NCI-H82 (cell line): ENCODE measurements around the gene MR1.

Experiments
- DNase-seq: peaks from one replicate; lab custom pipeline; 2025; lab: John Stamatoyannopoulos, UW

MR1 gene

GRCh38 chr1:181033799-181034451 is at the start of gene MR1:
TSS of gene MR1 (plus strand) at chr1:181033983. CDS start at chr1:181034008, 25 bp downstream.
- DNase-seq: peak; percentile 56

GRCh38 chr1:180988253-180988752 is 45.5 kb upstream of the MR1 start:
- DNase-seq: peak; percentile 38

DNA sequence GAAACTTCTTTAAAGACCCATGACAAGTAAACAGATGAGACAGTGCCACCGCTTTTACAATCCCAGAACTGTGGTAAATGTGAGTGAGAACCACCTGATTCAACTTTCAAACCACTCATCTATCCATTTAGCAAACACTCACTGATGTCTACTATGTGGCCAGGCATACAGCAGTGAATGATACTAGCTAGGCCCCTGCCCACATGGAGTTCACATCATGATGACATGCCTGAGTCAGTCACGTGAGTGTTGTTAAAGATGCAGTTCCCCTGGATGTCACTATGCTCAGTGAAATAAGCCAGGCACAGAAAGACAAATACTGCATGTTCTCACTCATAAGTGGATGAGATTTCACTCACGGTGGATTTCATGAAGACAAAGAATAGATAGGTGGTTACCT is 39.5 kb upstream of the MR1 start:
- DNase-seq: no peak

GRCh38 chr1:180997843-180998504 is 35.8 kb upstream of the MR1 start:
- no peak for DNase-seq

DNA sequence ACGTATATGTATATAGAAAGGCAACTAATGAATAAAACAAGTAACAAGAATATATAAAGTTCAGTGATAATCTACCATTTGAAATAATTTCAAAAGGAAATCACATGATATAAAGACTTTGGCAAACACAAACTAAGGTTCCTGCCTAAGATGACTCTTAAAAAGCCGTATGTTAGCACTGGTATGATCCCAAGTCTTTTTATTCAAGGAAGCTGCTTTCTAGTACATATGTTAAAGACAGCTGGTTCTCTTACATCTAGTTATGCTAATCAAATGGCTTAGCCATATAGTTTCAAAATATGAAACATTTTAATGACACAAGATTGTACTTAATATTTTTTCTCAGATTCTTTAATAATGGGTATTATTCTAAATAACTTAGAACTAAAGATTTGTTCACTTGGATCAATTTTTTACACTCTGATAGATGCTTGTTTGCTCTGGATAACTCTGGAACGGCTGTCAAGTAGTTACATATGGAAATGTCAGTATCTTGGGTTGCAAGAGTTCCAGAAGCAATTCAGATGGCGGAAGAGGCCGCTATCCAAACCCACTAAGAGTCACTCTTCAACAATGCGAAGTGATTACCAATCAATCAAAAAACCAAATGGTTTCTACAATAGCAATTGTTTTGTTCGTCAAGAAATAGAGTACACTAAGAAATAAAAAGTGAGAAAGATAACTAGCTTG is 32.5 kb upstream of the MR1 start:
- DNase-seq: no peak

DNA sequence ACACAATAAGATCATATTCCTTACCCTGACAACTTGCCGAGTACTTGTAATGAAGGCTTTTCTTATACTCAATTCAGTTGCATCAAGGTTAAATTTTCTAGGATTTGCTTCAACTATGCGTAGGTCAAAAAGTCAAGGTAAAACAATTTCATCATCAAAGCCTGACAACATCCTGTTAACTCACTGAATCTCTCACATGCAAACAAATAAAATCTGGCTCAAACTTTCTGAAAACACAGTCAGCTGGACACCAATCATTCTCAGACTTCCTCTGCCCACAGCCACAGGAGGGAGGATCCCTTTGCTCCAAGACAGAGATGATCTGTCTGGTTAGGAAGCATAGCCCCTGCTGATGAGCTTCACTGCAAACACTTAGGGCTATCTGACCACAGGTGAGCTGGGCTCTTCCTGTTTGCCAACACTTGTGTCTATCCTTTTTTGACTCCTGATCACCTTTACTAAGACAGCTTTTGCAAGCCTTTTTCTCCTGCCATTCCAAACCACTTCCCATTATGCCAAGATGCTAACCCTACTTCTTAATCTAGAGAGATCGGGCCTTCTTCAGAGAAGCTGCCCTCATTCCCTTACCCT is 31.1 kb upstream of the MR1 start:
- no peak for DNase-seq

- no peak for DNase-seq
These were observed 23.0 kb upstream of the MR1 start for GRCh38 chr1:181010789-181011188.

GRCh38 chr1:181011301-181012202 is 22.2 kb upstream of the MR1 start:
- no peak for DNase-seq

GRCh38 chr1:181012203-181012745 is 21.5 kb upstream of the MR1 start:
- no peak for DNase-seq

DNA sequence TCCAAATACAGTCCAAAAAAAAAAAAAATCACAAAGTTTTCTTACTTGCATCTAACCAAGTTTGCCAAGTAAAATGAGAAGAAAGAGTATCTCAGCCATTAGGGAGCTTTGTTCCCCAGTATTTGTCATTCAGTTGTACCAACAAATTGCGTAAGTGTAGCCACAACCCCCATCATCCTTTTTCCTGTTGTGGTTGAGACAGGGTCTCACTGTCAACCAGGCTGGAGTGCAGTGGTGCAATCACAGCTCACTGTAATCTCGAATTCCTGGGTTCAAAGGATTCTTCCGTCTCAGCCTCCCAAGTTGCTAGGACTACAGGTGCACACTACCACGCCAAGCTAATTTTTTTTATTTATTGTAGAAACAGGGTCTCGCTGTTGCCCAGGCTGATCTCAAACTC is 20.6 kb upstream of the MR1 start:
- no peak for DNase-seq

DNA sequence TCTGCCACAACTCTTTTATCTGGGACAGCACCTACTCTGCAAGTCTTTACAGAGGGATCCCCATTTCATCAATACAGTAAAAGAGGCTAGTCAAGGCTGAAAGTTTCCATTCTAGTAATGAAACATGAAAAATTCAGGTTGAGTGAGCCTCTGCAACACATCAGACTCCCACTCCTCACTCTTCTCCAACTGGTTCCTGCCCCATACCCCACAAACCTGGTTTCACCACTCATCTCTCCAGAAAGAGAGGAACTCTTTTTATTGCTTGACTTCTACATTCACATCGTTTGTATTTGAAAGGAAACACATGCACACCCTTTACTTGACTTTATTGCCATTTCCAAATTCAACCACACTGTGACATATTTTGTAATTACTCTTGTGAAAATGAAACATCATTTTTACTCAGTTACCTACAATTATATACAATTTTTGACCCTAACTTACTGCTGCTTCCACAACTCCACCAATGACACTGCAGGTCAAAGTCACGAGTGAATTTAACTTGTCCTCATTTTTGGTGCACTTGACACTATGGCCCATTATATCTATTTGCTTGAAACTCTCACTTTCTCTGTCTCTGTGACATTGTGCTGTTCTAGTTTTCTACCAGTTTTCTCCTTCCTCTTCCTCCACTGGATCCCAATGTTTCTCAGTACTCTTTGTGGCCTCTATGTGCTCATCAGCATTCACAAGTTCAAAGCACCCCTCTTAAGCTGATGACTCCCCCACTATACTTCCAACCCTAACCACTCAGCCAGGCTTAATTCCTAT is 19.1 kb upstream of the MR1 start:
- DNase-seq: no peak

DNA sequence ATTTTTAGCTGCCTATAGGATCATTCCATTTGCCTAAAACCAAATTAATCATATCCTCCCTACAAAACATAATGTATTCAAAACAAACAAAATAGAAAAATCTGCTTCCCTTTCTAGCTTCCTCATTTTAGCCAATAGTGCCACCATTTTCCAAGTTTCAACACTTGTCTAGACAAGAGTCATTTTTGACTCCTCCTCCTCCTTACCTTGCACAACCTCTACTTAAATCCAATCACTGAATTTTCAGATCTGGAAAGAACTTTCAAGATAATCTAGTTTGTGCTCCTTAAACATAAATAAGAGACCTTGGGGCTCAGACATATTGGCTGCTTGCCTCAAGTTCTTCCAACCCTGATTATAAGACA is 18.6 kb upstream of the MR1 start:
- peak; percentile 31 for DNase-seq

DNA sequence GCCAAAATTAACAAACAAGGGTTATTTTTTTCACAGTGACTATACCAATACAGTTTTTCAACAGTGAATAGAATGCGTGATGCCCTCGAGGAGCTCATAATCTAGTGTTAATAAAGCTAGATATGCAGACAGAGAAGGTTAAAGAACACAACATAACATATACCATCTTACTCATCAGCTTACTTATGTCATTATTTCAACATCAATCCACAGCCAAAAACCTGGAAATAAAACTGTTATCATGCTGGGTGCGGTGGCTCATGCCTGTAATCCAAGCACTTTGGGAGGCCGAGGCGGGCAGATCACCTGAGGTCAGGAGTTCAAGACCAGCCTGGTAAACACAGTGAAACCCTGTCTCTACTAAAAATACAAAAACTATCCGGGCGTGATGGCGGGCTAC is 17.2 kb upstream of the MR1 start:
- no peak for DNase-seq

- DNase-seq: no peak
These were observed 14.7 kb upstream of the MR1 start for GRCh38 chr1:181018901-181019681.

DNA sequence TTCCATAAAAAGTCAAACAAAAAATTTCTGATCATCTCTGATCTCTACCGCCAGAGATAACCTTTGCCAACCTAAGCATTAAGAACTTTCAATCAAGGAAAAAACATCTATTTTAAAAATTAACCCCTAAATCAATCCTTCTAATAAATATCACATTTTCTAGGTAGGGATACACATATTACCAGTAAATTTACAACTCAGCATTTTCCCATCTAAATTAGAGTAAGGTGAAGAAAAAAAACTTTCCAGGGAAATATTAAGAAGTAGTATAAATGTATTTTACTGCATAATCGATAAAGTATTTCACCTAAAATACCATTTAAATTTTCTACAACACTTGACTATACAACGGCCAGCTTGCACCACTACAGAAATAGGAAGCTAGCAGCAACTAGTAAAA is 12.6 kb upstream of the MR1 start:
- no peak for DNase-seq

- DNase-seq: peak; percentile 67
These were observed 11.9 kb upstream of the MR1 start for GRCh38 chr1:181021811-181022434.

GRCh38 chr1:181023265-181024057 is 10.3 kb upstream of the MR1 start:
- DNase-seq: no peak

- no peak for DNase-seq
These were observed 5.6 kb upstream of the MR1 start for GRCh38 chr1:181028196-181028595.

DNA sequence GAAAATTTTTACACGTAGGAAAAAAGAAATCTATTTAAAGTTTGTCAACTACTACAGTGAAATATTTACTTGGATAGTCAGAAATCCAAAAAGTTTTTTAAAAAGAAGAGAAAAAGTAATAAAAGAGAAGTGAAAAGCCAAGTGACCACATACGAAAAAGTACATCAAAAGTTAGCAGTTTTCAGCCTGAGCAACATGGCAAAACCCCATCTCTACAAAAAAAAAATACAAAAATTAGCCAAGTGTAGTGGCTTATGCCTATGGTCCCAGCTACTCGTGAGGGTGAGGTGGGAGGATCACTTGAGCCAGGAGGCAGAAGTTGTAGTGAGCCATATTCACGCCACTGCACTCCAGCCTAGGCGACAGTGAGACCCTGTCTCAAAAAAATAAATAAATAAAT is 5.2 kb upstream of the MR1 start:
- no peak for DNase-seq
